Stomach (tissue), 9 donors: ENCODE data around the gene CSTF1. TPM values are rescaled to one million over a fixed set of nuclear protein-coding genes. Genes with fewer than 3 reads are reported as not detected.

ENCODE experiments used
- DNase-seq, 2 donors: peaks; one replicate each; pipeline versions ENCODE4 v3.0.0 to v3.0.0-alpha.2; 2013 to 2019
- H3K27ac ChIP-seq, 5 donors: fragments of 200-600 bp in 4 of 5; sonication (generic) in 4 of 5; one replicate each; pipeline ENCODE4 v1.5.1; 2013 to 2019; ENCODE audit warnings: mild to moderate bottlenecking in 1 of 5, moderate library complexity in 1 of 5
- H3K27me3 ChIP-seq, 3 donors: fragments of 200-600 bp; sonication (generic); one replicate each; pipeline ENCODE4 v1.5.1; 2017 to 2019; ENCODE audit warnings: mixed run types in 1 of 3
- H3K36me3 ChIP-seq, 4 donors: fragments of 200-600 bp; sonication (generic); 1 replicate in 3 of 4; 2 replicates in 1 of 4; pipeline ENCODE4 v1.5.1; 2016 to 2019
- H3K4me1 ChIP-seq, 4 donors: fragments of 200-600 bp; sonication (generic); one replicate each; pipeline ENCODE4 v1.5.1; 2016 to 2019
- H3K4me3 ChIP-seq, 4 donors: fragments of 200-600 bp; sonication (generic) in 3 of 4; one replicate each; pipeline ENCODE4 v1.5.1; 2016 to 2019; ENCODE audit warnings: mild to moderate bottlenecking in 1 of 4
- H3K9me3 ChIP-seq, 4 donors: fragments of 200-600 bp; sonication (generic); one replicate each; pipeline ENCODE4 v1.5.1; 2016 to 2019
- CTCF ChIP-seq, 7 experiments: fragments of 450-650 bp in 4 of 7; fragments of 200-600 bp in 3 of 7; sonication (generic) in 3 of 7; IDR thresholded peaks; one replicate each; pipeline ENCODE4 v1.5.1; 2016 to 2019; ENCODE audit warnings: antibody characterized with exemption in 7 of 7, control low read depth in 2 of 7, mild to moderate bottlenecking in 1 of 7
- EP300 ChIP-seq: sonication (generic); formaldehyde crosslinking; IDR thresholded peaks from one replicate; pipeline ENCODE4 v1.6.1; 2017; ENCODE audit warnings: antibody characterized with exemption
- POLR2A ChIP-seq, 4 donors: fragments of 450-650 bp; IDR thresholded peaks; one replicate each; pipeline ENCODE4 v1.6.1; 2016; ENCODE audit warnings: antibody characterized with exemption in 4 of 4, control low read depth in 2 of 4, mild to moderate bottlenecking in 1 of 4, moderate library complexity in 1 of 4
- POLR2AphosphoS5 ChIP-seq, 3 donors: sonication (generic); formaldehyde crosslinking; IDR thresholded peaks; one replicate each; pipeline ENCODE4 v1.6.1; 2016; ENCODE audit warnings: antibody characterized with exemption in 3 of 3
- WGBS, 5 donors: extraction: QIAGEN DNeasy Blood & Tissue Kit in 3 of 5; methylation state at CpG; one replicate each; pipeline versions ENCODE4 v1.1.5 to v1.1.7; 2013 to 2018; 5-methylcytosine and 5-hydroxymethylcytosine counted together
- intact Hi-C: fragments of 100-400 bp; cut with DNase I; formaldehyde crosslinking; loops from one replicate; pipeline ENCODE4 v1.15.1; 2023; ENCODE audit warnings: low total_unique reads
- polyA plus RNA-seq, 3 donors: library from polyadenylated mRNA; stranded (reverse); fragments of 200-250 nt; gene quantifications; one replicate each; pipeline ENCODE4 v1.2.3, GENCODE V29; 2013
- total RNA-seq, 5 donors: library from RNA; depleted of rRNA; stranded (reverse); fragments of >200 nt; gene quantifications; one replicate each; pipeline versions ENCODE4 v1.1.0 to v1.2.3, GENCODE V29; 2014 to 2016
- donor health status: healthy with polysubstance abuse.
- donor health status: Bipolar disorder and iron deficiency.
- donor health status: healthy.

Gene CSTF1
- total and polyA plus RNA-seq, 8 donors: 7.1 to 86.2 (median 17.1) TPM

GRCh38 chr20:56345911-56346310 is 46.5 kb upstream of the CSTF1 start:
- no peak for TF ChIP-seq POLR2AphosphoS5 (IDR thresholded peaks at IDR 0.05)
- TF ChIP-seq POLR2A (IDR thresholded peaks at IDR 0.05): no peak
- no peak for TF ChIP-seq EP300
- TF ChIP-seq CTCF (IDR thresholded peaks at IDR 0.05): no peak
- intact Hi-C loops: no loop called here
- Histone ChIP-seq H3K27me3 (peaks cover 0 to 43% (median 8%) of the 10 kb centered on the region in 3 donors), H3K27ac (no peak overlapping the region), H3K9me3 (no peaks in the 10 kb centered on the region), H3K36me3 (no peaks in the 10 kb centered on the region), H3K4me3 (no peak overlapping the region), H3K4me1 (peaks cover 0 to 26% (median 20%) of the 10 kb centered on the region in 4 donors)
- no peak for DNase-seq
- 88 to 97% (median 91%) methylated on average over 8 of the region's 8 CpGs for WGBS, 5 donors

- Histone ChIP-seq H3K9me3 (no peaks in the 10 kb centered on the region), H3K27me3 (peaks cover 0 to 36% (median 8%) of the 10 kb centered on the region in 3 donors), H3K4me1 (peaks cover 0 to 26% (median 20%) of the 10 kb centered on the region in 4 donors), H3K27ac (peak overlapping the region in 4 of 5 donors; percentile 12 to 73 (median 50)), H3K36me3 (no peaks in the 10 kb centered on the region), H3K4me3 (no peak overlapping the region)
- WGBS, 5 donors: 48 to 63% (median 55%) methylated on average over 13 of the region's 13 CpGs
- intact Hi-C loops: no loop called here
- DNase-seq: no peak
- TF ChIP-seq EP300 (no peak), POLR2A (IDR thresholded peaks at IDR 0.05) (no peak), POLR2AphosphoS5 (IDR thresholded peaks at IDR 0.05) (no peak), CTCF (IDR thresholded peaks at IDR 0.05) (no peak)
These were observed 44.7 kb upstream of the CSTF1 start for GRCh38 chr20:56347628-56348304.

- no peaks in the 10 kb centered on the region for H3K9me3 ChIP-seq
- H3K36me3 ChIP-seq: no peaks in the 10 kb centered on the region
- DNase-seq: peak; percentile 57 to 77
- WGBS, 5 donors: 5 to 14% (median 8%) methylated on average over 5 of the region's 5 CpGs
- H3K4me3 ChIP-seq: no peak overlapping the region
- peaks cover 0 to 31% (median 8%) of the 10 kb centered on the region in 3 donors for H3K27me3 ChIP-seq
- H3K27ac ChIP-seq: peak overlapping the region; percentile 32 to 73 (median 44)
- H3K4me1 ChIP-seq: peaks cover 0 to 26% (median 20%) of the 10 kb centered on the region in 4 donors
- intact Hi-C loops: no loop called here
- TF ChIP-seq POLR2A (IDR thresholded peaks at IDR 0.05): no peak
- TF ChIP-seq CTCF (IDR thresholded peaks at IDR 0.05): no peak
- no peak for TF ChIP-seq EP300
- peak in 2 of 3 donors; percentile 12 to 79 for TF ChIP-seq POLR2AphosphoS5 (IDR thresholded peaks at IDR 0.05)
These were observed 44.1 kb upstream of the CSTF1 start for GRCh38 chr20:56348305-56348693.

GRCh38 chr20:56348746-56349145 is 43.7 kb upstream of the CSTF1 start:
- Histone ChIP-seq H3K36me3 (no peaks in the 10 kb centered on the region), H3K9me3 (no peaks in the 10 kb centered on the region), H3K4me3 (no peak overlapping the region), H3K27ac (peak overlapping the region; percentile 24 to 73 (median 42)), H3K4me1 (peaks cover 0 to 22% (median 17%) of the 10 kb centered on the region in 4 donors), H3K27me3 (peaks cover 0 to 26% (median 6%) of the 10 kb centered on the region in 3 donors)
- no peak for DNase-seq
- 2 to 9% (median 4%) methylated on average over 3 of the region's 3 CpGs for WGBS, 5 donors
- intact Hi-C loops: no loop called here
- TF ChIP-seq POLR2A (IDR thresholded peaks at IDR 0.05) (no peak), EP300 (no peak), POLR2AphosphoS5 (IDR thresholded peaks at IDR 0.05) (no peak), CTCF (IDR thresholded peaks at IDR 0.05) (no peak)
